Transverse colon (tissue), 3 donors: ENCODE data around the gene SLC35E4.

Experiments used
- POLR2A ChIP-seq: fragments of 450-650 bp; IDR thresholded peaks from one replicate; pipeline ENCODE4 v1.6.1; 2016; ENCODE audit warnings: antibody characterized with exemption, mild to moderate bottlenecking, moderate library complexity
- TF ChIP-seq, protein P1 (sequence below), 5 experiments: fragments of 200-600 bp in 3 of 5; fragments of 450-650 bp in 2 of 5; sonication (generic) in 3 of 5; IDR thresholded peaks; 1 replicate in 2 of 5; 2 replicates in 3 of 5; pipeline ENCODE4 v1.5.1; 2016 to 2017; ENCODE audit warnings: antibody characterized with exemption in 5 of 5, inconsistent platforms in 3 of 5, mild to moderate bottlenecking in 2 of 5, moderate library complexity in 1 of 5

DNA sequence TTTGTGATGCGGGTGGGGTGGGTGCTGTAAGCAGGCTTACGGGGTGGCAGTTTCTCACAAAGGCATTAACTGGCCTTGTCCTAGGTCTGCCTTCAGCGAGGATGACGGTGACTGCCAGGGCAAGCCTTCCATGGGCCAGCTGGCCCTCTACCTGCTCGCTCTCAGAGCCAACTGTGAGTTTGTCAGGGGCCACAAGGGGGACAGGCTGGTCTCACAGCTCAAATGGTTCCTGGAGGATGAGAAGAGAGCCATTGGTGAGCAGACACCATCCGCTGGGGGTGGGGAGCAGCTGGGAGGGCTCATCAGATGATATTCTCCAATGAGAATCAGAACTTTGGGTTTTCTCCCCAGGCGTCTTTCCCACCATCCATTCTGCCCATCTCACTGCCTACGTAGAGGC lies 22.8 kb upstream of the SLC35E4 start:
- TF ChIP-seq, protein P1, sequence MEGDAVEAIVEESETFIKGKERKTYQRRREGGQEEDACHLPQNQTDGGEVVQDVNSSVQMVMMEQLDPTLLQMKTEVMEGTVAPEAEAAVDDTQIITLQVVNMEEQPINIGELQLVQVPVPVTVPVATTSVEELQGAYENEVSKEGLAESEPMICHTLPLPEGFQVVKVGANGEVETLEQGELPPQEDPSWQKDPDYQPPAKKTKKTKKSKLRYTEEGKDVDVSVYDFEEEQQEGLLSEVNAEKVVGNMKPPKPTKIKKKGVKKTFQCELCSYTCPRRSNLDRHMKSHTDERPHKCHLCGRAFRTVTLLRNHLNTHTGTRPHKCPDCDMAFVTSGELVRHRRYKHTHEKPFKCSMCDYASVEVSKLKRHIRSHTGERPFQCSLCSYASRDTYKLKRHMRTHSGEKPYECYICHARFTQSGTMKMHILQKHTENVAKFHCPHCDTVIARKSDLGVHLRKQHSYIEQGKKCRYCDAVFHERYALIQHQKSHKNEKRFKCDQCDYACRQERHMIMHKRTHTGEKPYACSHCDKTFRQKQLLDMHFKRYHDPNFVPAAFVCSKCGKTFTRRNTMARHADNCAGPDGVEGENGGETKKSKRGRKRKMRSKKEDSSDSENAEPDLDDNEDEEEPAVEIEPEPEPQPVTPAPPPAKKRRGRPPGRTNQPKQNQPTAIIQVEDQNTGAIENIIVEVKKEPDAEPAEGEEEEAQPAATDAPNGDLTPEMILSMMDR (IDR thresholded peaks at IDR 0.05): no peak
- TF ChIP-seq POLR2A: no peak
